HG03196 (cell line): ENCODE results near the gene DUSP9.

Experiments used
- ATAC-seq: cut with Tn5 transposase; IDR thresholded peaks from one replicate; pipeline ENCODE4 v1.9.1; 2021; ENCODE audit not compliant: unreplicated experiment

DUSP9 gene

DNA sequence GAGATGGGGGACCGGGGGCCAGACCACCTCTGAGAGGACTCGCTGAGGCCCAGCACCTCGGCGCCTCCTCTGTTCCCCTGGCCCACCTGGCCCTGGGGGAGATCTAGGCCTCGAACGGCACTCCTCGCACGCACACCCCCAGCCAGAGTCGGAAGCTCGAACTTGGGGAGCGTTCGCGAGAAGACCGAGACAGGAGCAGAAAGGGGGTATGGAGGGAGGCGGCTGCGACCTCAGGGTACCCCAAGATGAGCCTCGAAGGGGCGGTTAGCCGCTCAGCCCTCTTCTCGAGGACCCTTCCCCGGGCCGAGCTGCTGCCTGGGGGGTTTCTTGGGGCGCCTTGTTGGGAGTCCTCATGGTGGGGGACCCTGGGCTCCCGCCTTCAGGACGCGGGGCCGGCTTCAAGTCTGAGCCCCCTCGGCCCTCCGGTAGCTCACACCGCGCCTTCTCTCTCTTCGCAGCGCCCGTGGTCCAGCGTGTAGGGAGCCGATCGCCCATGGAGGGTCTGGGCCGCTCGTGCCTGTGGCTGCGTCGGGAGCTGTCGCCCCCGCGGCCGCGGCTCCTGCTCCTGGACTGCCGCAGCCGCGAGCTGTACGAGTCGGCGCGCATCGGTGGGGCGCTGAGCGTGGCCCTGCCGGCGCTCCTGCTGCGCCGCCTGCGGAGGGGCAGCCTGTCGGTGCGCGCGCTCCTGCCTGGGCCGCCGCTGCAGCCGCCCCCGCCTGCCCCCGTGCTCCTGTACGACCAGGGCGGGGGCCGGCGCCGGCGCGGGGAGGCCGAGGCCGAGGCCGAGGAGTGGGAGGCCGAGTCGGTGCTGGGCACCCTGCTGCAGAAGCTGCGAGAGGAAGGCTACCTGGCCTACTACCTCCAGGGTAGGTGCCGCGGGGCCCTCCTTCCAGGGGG lies 706 bp downstream of the DUSP9 start:
- no peak for ATAC-seq

DNA sequence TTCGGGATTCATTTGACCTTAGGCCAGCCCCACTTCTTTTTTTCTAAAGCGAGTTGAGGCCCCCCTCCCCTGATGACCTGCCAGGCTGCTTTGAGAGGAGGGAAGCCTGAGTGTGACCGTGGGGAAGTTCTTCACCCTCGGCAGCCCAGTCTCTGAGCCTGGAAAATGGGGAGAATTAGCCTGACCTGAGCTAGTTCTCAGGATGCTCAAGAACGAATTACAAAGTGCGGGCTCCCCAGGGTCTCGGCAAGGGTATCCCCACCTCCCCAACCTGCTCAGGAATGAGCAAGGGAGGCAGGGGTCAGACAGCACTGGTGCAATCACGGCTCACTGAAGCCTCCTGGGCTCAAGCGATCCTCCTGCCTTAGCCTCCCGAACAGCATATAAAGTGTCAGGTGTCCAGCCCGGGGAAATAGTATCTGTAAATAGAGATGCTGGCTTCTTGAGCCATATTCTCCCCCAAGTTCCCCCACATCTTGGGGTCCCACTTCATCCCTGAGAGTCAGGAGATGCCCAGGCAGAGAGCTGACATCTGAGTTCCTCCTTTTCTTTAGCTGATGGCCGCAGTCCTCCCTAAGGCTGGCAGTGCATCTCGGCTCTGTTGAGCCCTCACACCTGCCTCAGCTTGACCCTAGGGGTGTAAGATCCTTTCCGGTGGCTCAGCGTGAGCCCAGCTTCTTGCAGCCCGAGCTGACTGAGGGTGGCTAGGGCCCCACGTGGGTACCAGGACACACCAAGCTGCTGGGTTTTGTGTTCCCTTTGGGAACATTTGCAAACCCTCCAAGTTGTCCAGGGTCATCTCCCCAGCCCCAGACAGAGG lies 1.6 kb downstream of the DUSP9 start:
- ATAC-seq = no peak

DNA sequence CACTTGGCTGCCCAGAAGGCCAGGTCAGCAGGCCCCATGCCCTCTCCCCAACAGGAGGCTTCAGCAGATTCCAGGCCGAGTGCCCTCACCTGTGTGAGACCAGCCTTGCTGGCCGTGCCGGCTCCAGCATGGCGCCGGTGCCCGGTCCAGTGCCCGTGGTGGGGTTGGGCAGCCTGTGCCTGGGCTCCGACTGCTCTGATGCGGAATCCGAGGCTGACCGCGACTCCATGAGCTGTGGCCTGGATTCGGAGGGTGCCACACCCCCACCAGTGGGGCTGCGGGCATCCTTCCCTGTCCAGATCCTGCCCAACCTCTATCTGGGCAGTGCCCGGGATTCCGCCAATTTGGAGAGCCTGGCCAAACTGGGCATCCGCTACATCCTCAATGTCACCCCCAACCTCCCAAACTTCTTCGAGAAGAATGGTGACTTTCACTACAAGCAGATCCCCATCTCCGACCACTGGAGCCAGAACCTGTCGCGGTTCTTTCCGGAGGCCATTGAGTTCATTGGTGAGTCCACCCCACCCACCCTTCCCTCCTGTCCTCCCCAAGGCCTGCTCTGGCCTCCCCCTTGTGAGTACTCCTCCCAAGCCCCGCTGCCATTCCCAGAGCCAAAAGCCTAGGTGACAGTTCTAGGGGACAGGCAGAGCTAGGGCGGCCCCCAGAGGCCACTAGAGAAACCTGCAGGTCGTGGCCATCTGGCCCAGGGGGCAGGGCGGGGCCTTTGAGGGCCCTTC lies 2.3 kb downstream of the DUSP9 start:
- ATAC-seq = no peak

DNA sequence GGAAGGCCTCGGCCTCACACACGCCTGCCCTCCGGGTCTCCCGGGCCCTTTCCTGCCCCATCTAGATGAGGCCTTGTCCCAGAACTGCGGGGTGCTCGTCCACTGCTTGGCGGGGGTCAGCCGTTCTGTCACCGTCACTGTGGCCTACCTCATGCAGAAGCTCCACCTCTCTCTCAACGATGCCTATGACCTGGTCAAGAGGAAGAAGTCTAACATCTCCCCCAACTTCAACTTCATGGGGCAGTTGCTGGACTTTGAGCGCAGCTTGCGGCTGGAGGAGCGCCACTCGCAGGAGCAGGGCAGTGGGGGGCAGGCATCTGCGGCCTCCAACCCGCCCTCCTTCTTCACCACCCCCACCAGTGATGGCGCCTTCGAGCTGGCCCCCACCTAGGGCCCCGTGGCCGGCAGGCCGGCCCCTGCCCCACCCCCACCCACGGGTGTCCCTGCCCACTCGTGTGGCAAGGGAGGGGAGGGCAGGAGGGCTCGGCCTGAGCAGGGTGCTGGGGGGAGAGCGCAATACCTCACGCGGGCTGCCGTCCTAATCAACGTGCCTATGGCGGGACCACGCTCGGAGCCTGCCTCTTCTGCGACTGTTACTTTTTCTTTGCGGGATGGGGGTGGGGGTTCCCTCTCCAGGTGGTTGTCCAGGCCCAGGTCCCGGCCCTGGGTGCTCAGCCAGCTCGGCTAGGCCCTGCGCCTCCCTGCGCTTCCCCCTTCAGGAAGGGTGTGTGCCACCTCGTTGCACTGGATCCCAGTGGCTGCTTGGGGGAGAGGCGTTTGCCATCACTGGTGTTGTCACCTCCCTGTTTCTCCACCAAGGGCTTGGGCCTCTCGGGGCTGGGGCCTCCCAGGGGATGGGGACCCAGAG lies 3.1 kb downstream of the DUSP9 start:
- no peak for ATAC-seq

GRCh38 chrX:153650959-153651358 lies 4.0 kb downstream of the DUSP9 start:
- ATAC-seq = no peak

DNA sequence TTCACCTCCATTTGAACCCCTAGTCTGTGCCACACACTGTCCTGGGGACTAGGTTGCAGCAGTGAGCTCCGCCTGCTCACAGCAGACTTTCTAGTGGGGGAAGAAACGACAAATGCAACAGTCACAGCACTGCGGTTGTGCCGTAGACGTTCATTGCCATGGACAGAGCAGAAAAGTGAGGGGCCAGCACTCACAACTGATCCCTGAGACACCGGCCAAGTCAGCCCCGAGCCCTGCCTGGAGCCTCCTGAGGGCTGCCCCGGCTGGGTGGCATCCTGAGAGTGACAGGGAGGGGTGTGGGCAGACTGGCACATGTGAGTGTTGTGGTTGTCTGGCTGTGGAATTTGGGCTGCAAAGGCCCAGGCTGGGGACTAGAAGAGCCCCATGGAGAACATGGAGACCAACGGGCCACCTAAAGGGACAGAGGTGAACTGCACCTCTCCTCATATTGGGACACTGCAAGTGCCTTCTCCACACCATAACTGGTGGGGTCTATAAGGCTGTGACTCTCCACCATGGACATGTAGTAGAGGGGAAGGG lies 4.6 kb downstream of the DUSP9 start:
- ATAC-seq = no peak

GRCh38 chrX:153653556-153653955 lies 6.6 kb downstream of the DUSP9 start:
- no peak for ATAC-seq

GRCh38 chrX:153657161-153657560 lies 10.2 kb downstream of the DUSP9 start:
- no peak for ATAC-seq

GRCh38 chrX:153659268-153659667 lies 12.3 kb downstream of the DUSP9 start:
- no peak for ATAC-seq

DNA sequence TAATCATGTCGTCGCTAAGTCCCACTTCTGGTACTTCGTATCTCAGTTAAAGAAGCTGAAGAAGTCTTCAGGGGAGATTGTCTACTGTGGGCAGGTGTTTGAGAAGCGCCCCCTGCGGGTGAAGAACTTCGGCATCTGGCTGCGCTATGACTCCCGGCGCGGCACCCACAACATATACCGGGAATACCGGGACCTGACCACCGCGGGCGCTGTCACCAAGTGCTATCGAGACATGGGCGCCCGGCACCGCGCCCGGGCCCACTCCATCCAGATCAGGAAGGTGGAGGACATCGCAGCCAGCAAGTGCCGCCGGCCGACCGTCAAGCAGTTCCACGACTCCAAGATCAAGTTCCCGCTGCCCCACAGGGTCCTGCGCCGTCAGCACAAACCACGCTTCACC lies 15.3 kb downstream of the DUSP9 start:
- ATAC-seq = no peak

DNA sequence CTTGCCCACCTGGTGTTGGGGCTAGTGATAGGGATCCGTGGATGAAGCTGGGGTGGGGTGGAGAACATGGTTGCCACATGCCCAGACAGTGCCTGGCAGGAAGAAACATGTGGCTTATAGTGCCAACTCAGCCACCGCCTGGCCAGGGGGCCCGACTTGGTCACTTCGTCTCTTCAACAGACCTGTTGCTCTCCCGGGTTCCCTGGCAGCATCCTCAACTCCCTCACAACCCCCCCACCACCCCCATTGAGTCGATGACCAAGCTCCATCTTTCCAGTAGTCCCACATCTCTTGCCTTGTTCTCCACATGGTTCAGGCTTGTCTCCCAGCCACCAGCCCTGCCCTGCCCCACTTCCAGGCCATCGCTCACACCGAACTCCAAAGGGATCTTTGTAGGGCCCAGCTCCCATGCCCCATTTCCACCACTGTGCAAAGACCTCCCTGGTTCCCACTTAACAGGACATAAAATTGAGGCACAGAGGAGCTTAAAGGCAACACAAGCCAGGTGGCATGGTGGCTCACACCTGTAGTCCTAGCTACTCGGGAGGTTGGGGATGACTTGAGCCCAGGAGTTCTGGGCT lies 18.8 kb downstream of the DUSP9 start:
- ATAC-seq = no peak

DNA sequence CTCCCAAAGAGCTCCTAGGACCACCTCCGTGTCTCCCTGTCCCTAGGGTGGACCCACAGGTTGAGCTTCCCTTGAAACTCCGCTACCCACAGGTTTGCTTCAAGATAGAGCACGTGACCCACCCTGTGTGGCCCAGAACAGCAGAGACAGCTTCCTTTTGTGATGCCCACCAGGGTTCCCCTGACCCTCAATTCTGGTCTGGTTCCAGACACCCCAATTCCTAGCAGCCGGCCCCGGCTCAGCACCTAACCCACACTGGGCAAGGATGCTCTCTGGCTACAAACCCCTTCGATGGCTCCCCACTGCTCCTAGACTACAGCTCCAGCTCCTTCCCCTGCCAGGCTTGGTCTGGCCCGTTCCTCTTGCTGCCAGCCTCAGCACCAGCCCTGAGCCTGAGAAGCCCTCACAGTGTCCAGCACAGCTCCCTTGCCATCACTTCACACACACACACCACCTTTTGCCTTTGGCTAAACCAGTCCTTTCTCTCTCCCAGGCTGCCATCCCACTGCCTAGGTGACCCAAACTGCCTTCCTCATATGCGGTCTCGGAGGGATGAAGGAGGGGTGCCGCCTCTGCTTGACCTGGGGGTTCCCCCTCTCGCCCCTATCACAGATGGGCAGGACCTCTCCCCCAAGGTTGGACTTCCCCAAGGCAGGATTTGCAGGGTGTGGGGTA lies 20.4 kb downstream of the DUSP9 start:
- ATAC-seq = no peak

GRCh38 chrX:153667956-153668396 lies 21.0 kb downstream of the DUSP9 start:
- ATAC-seq = no peak

- ATAC-seq = no peak
These were observed 21.6 kb downstream of the DUSP9 start for GRCh38 chrX:153668423-153669173.

GRCh38 chrX:153669174-153669890 lies 22.3 kb downstream of the DUSP9 start:
- ATAC-seq = no peak

GRCh38 chrX:153669901-153670731 lies 23.1 kb downstream of the DUSP9 start:
- no peak for ATAC-seq
